Airway epithelial cell (primary cell): ENCODE measurements around the gene DCX. TPM values are rescaled to one million over a fixed set of nuclear protein-coding genes. Genes with fewer than 3 reads are reported as not detected.

Experiments
- total RNA-seq: library from RNA; depleted of rRNA; stranded (reverse); fragments of >200 nt; gene quantifications from 2 replicates; pipeline ENCODE4 v1.2.3, GENCODE V29; 2015

Gene DCX
- total RNA-seq, result 0.07 TPM in 1 of 2 replicates, not detected in the other

DNA sequence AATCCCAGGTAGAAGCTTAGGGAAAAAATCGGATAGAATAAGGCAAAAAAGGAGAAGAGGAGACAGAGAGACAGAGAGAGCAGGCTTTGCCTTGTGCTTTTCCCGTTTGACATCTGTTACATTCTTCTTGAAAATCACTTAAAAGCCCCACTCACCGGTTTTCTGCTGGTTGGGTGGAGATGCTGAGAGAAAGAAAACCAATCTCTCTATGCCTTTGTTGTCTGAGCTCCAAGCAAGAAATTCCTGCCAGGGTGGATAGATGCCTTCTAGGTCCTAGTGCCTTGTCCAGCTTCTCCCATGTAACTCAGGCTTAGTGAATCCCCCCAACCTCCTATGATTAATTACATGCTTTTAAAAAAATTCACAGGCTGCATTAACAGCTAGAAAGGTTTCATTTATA lies at the start of gene DCX:
TSS of gene DCX (minus strand) at position 210 of the 400 bp plus-strand sequence. CDS start 1,794 bp downstream, outside the sequence.

DNA sequence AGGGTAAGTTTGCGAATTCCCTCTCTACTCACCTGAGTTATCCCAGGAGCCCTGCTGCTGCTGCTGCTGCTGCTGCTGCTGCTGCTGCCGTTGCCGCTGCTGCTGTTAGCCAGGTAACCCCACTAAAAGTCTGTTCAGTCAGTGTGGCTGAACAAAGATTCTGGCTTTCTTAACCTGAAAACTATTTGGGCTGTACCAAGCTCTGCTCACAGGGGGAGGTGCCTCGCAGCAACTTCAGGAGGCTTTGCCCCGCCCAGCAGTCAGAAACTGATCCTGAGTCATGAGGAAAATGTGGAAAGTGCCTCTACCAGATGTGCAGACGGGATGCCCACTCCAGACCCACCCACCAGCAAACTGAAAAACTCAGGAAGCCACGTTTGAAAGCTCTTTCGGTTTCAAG lies 141.7 kb downstream of the DCX start, which contains the start of gene CAPN6:
TSS of gene CAPN6 (minus strand) at position 145 of the 400 bp plus-strand sequence. CDS start 6,547 bp downstream, outside the sequence.

Other genes starting within 250 kb of the DCX start
- gene CAPN6, start 141.7 kb downstream of the DCX start, total RNA-seq, result 0.14 TPM in 1 of 2 replicates, not detected in the other
- gene SERTM2, start 99.5 kb upstream of the DCX start, total RNA-seq, result not detected in 2 replicates